ENCODE results near the gene DEFB128.
"Not testable (repeated sequence)": the region's sequence is repeated elsewhere in the genome, so short reads cannot be mapped to it uniquely, and the experiment has no call there.

DEFB128 gene

GRCh38 chr20:189611-190010 is at the start of gene DEFB128:
TSS of gene DEFB128 (minus strand) at chr20:189711. CDS start at chr20:189623, 88 bp downstream.
- Histone ChIP-seq H3K9me3 (ENCODE audit: control insufficient read depth in 1 of 2, low read length in 2 of 2) (no peaks in the 10 kb centered on the region), H3K4me1 (ENCODE audit: control insufficient read depth in 1 of 2, insufficient read depth in 2 of 2, low read length in 2 of 2) (no peaks in the 10 kb centered on the region), H3K4me3 (ENCODE audit: low read depth in 1 of 2, low read length in 2 of 2) (no peak within 1 kb of the TSS), H3K36me3 (ENCODE audit: control insufficient read depth in 1 of 2, insufficient read depth in 2 of 2, low read length in 2 of 2) (no peaks in the 10 kb centered on the region), H3K27me3 (ENCODE audit: low read depth, low read length) (no peaks in the 10 kb centered on the region), H3K27ac (ENCODE audit: low read length) (no peak within 1 kb of the TSS)

DNA sequence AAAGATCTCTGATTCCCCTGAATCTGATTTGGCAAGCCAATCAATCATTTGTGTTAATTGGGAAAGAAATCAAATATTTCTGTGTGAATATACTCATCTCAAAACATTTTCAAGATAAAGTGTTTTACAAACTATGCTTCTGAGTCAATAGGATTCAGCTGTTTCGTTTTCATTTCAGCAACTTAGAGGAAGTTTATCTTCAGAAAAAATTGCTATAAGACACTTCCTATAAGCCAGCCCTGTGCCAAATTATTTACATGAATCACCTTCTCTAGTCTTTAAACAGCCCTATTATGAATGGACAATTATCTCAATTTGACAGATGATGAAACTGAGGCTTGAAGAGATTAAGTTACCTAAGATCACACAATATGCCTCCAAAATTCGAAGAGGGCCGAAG is 48.4 kb upstream of the DEFB128 start:
- Histone ChIP-seq H3K27me3 (ENCODE audit: low read depth, low read length) (no peaks in the 10 kb centered on the region), H3K9me3 (ENCODE audit: control insufficient read depth in 1 of 2, low read length in 2 of 2) (no peaks in the 10 kb centered on the region), H3K4me3 (ENCODE audit: low read depth in 1 of 2, low read length in 2 of 2) (peak overlapping the region in 1 of 2 donors; percentile 4), H3K36me3 (ENCODE audit: control insufficient read depth in 1 of 2, insufficient read depth in 2 of 2, low read length in 2 of 2) (no peaks in the 10 kb centered on the region), H3K4me1 (ENCODE audit: control insufficient read depth in 1 of 2, insufficient read depth in 2 of 2, low read length in 2 of 2) (no peaks in the 10 kb centered on the region), H3K27ac (ENCODE audit: low read length) (no peak overlapping the region)

GRCh38 chr20:237489-237888 is 48.0 kb upstream of the DEFB128 start:
- Histone ChIP-seq H3K27me3 (ENCODE audit: low read depth, low read length) (no peaks in the 10 kb centered on the region), H3K27ac (ENCODE audit: low read length) (no peak overlapping the region), H3K4me3 (ENCODE audit: low read depth in 1 of 2, low read length in 2 of 2) (peak overlapping the region in 1 of 2 donors; percentile 4), H3K9me3 (ENCODE audit: control insufficient read depth in 1 of 2, low read length in 2 of 2) (no peaks in the 10 kb centered on the region), H3K36me3 (ENCODE audit: control insufficient read depth in 1 of 2, insufficient read depth in 2 of 2, low read length in 2 of 2) (no peaks in the 10 kb centered on the region), H3K4me1 (ENCODE audit: control insufficient read depth in 1 of 2, insufficient read depth in 2 of 2, low read length in 2 of 2) (no peaks in the 10 kb centered on the region)

DNA sequence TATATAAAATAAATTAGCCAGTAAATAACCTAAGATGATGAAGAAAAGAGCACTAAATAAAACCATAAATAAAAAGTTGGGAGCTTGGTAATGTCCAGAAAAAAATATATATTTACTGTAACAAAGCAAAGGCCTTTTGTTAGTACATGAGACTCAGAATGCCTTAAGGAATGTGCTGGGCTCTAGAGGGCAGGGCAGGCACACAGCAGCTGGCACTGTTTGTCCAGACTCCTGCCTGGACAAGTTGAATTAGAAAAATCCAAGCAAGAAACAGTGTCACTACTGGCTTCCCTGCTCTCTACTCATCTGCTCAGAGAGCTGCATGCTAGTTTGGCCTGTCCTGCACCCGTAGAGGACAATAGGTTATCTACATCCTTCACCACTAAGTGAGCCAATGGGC is 46.4 kb upstream of the DEFB128 start:
- Histone ChIP-seq H3K4me1 (ENCODE audit: control insufficient read depth in 1 of 2, insufficient read depth in 2 of 2, low read length in 2 of 2) (no peaks in the 10 kb centered on the region), H3K27me3 (ENCODE audit: low read depth, low read length) (no peaks in the 10 kb centered on the region), H3K4me3 (ENCODE audit: low read depth in 1 of 2, low read length in 2 of 2) (no peak overlapping the region), H3K36me3 (ENCODE audit: control insufficient read depth in 1 of 2, insufficient read depth in 2 of 2, low read length in 2 of 2) (no peaks in the 10 kb centered on the region), H3K27ac (ENCODE audit: low read length) (no peak overlapping the region), H3K9me3 (ENCODE audit: control insufficient read depth in 1 of 2, low read length in 2 of 2) (no peaks in the 10 kb centered on the region)

DNA sequence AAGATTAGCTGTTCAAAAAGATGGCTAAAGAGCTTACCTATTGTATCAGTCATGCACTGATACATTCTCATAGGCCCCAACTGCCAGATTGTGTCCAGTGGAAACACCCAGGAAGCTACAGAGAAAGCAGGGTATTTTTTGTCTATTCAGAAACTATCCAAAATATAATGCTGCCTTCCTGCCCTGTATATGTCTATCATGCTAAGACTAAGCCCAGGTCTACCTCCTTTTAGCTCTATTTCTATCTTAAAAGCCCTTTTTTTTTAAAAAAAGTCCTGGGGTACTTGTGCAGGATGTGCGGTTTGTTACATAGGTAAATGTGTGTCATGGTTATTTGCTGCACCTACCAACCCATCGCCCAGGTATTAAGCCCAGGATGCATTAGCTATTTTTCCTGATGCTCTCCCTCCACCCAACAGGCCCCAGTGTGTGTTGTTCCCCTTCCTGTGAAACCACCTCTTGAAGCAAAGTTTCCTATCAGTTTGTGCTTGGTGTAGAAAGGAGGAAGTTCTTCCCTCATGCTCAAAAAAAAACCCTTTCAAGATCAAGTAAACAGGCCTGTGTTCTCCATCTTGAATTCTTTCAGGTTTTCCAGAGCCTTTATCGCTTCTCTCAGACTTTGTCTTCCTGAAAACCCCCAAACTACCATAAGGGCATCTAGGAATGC is 38.1 kb upstream of the DEFB128 start:
- Histone ChIP-seq H3K36me3 (ENCODE audit: control insufficient read depth in 1 of 2, insufficient read depth in 2 of 2, low read length in 2 of 2) (no peaks in the 10 kb centered on the region), H3K27me3 (ENCODE audit: low read depth, low read length) (no peaks in the 10 kb centered on the region), H3K9me3 (ENCODE audit: control insufficient read depth in 1 of 2, low read length in 2 of 2) (no peaks in the 10 kb centered on the region), H3K4me3 (ENCODE audit: low read depth in 1 of 2, low read length in 2 of 2) (no peak overlapping the region), H3K27ac (ENCODE audit: low read length) (no peak overlapping the region), H3K4me1 (ENCODE audit: control insufficient read depth in 1 of 2, insufficient read depth in 2 of 2, low read length in 2 of 2) (no peaks in the 10 kb centered on the region)

GRCh38 chr20:226958-227357 is 37.4 kb upstream of the DEFB128 start, which contains the start of gene DEFB129:
TSS of gene DEFB129 (plus strand) at chr20:227258. CDS start at chr20:227289, 31 bp downstream.
- Histone ChIP-seq H3K4me1 (ENCODE audit: control insufficient read depth in 1 of 2, insufficient read depth in 2 of 2, low read length in 2 of 2) (no peaks in the 10 kb centered on the region), H3K4me3 (ENCODE audit: low read depth in 1 of 2, low read length in 2 of 2) (no peak within 1 kb of the TSS), H3K9me3 (ENCODE audit: control insufficient read depth in 1 of 2, low read length in 2 of 2) (no peaks in the 10 kb centered on the region), H3K36me3 (ENCODE audit: control insufficient read depth in 1 of 2, insufficient read depth in 2 of 2, low read length in 2 of 2) (no peaks in the 10 kb centered on the region), H3K27me3 (ENCODE audit: low read depth, low read length) (no peaks in the 10 kb centered on the region), H3K27ac (ENCODE audit: low read length) (no peak within 1 kb of the TSS)

- H3K36me3 ChIP-seq (ENCODE audit: control insufficient read depth in 1 of 2, insufficient read depth in 2 of 2, low read length in 2 of 2); H3K4me3 ChIP-seq (ENCODE audit: low read depth in 1 of 2, low read length in 2 of 2); H3K27me3 ChIP-seq (ENCODE audit: low read depth, low read length); H3K27ac ChIP-seq (ENCODE audit: low read length); H3K4me1 ChIP-seq (ENCODE audit: control insufficient read depth in 1 of 2, insufficient read depth in 2 of 2, low read length in 2 of 2); H3K9me3 ChIP-seq (ENCODE audit: control insufficient read depth in 1 of 2, low read length in 2 of 2): not testable (repeated sequence)
Observed at GRCh38 chr20:225879-226278, 36.4 kb upstream of the DEFB128 start.

GRCh38 chr20:221258-221830 is 31.8 kb upstream of the DEFB128 start:
- Histone ChIP-seq H3K36me3 (ENCODE audit: control insufficient read depth in 1 of 2, insufficient read depth in 2 of 2, low read length in 2 of 2) (no peaks in the 10 kb centered on the region), H3K27ac (ENCODE audit: low read length) (no peak overlapping the region), H3K4me1 (ENCODE audit: control insufficient read depth in 1 of 2, insufficient read depth in 2 of 2, low read length in 2 of 2) (no peaks in the 10 kb centered on the region), H3K4me3 (ENCODE audit: low read depth in 1 of 2, low read length in 2 of 2) (no peak overlapping the region), H3K9me3 (ENCODE audit: control insufficient read depth in 1 of 2, low read length in 2 of 2) (no peaks in the 10 kb centered on the region), H3K27me3 (ENCODE audit: low read depth, low read length) (peaks cover 8% of the 10 kb centered on the region)

DNA sequence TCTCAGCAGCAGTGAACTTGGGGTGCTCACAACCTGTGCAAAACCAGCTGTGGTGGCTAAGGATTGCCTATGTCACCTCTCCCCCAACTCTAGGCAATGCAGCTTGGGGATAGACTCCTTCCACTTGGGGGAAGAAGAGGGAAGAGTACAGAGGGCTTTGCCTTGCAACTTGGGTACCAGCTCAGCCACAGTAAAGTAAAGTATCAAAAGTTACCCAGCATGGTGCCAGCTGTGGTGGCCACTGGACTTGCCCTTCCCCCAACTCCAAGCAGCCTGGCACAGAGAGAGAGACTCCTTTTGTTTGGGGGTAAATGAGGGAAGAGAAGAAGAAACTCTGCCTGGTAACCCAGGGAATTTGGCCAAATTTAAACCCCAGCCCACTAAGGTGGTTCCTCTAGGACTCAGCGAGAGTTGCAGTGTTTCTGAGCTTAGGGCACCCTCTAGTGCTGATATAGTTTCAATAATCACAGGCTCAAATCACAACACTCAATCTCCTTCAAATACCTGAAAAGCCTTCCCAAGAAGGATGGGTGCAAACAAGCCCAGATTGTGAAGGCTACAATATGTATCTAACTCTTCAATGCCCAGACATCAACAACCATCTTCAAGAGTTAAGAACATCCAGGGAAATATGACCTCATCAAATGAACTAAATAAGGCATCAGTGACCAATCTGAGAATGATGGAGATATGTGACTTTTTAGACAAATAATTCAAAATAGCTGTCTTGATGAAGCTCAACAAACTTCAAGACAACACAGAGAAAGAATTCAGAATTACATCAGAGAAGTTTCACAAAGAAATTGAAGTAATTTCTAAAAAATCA is 30.0 kb upstream of the DEFB128 start:
- Histone ChIP-seq H3K27ac (ENCODE audit: low read length) (no peak overlapping the region), H3K4me3 (ENCODE audit: low read depth in 1 of 2, low read length in 2 of 2) (no peak overlapping the region), H3K9me3 (ENCODE audit: control insufficient read depth in 1 of 2, low read length in 2 of 2) (no peaks in the 10 kb centered on the region), H3K4me1 (ENCODE audit: control insufficient read depth in 1 of 2, insufficient read depth in 2 of 2, low read length in 2 of 2) (no peaks in the 10 kb centered on the region), H3K36me3 (ENCODE audit: control insufficient read depth in 1 of 2, insufficient read depth in 2 of 2, low read length in 2 of 2) (no peaks in the 10 kb centered on the region), H3K27me3 (ENCODE audit: low read depth, low read length) (peaks cover 8% of the 10 kb centered on the region)

- H3K4me1 ChIP-seq (ENCODE audit: control insufficient read depth in 1 of 2, insufficient read depth in 2 of 2, low read length in 2 of 2): no peaks in the 10 kb centered on the region
- no peak overlapping the region for H3K4me3 ChIP-seq (ENCODE audit: low read depth in 1 of 2, low read length in 2 of 2)
- H3K9me3 ChIP-seq (ENCODE audit: control insufficient read depth in 1 of 2, low read length in 2 of 2): no peaks in the 10 kb centered on the region
- H3K36me3 ChIP-seq (ENCODE audit: control insufficient read depth in 1 of 2, insufficient read depth in 2 of 2, low read length in 2 of 2): no peaks in the 10 kb centered on the region
- peaks cover 8% of the 10 kb centered on the region for H3K27me3 ChIP-seq (ENCODE audit: low read depth, low read length)
- H3K27ac ChIP-seq (ENCODE audit: low read length): no peak overlapping the region
Observed at GRCh38 chr20:217266-217665, 27.8 kb upstream of the DEFB128 start.

DNA sequence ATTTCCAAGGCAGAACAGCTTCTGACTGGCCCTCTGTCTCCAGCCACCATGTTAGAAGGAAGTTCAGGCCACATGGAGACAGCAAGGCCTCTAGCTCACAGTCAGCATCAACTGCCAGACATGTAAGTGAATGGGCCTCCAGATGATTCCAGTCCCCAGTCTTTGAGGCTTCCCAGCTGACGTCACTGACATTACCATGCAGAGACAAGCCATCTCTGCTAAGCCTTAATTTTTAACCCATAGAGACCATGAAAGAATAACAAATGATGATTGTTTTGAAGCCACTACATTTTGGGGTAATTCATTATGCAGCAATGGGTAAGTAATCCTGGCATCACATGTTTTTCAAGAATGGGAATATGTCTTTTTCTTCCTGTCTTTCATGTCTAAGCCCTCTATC is 26.3 kb upstream of the DEFB128 start:
- H3K36me3 ChIP-seq (ENCODE audit: control insufficient read depth in 1 of 2, insufficient read depth in 2 of 2, low read length in 2 of 2): no peaks in the 10 kb centered on the region
- peaks cover 8% of the 10 kb centered on the region for H3K27me3 ChIP-seq (ENCODE audit: low read depth, low read length)
- no peak overlapping the region for H3K4me3 ChIP-seq (ENCODE audit: low read depth in 1 of 2, low read length in 2 of 2)
- H3K4me1 ChIP-seq (ENCODE audit: control insufficient read depth in 1 of 2, insufficient read depth in 2 of 2, low read length in 2 of 2): no peaks in the 10 kb centered on the region
- H3K9me3 ChIP-seq (ENCODE audit: control insufficient read depth in 1 of 2, low read length in 2 of 2): no peaks in the 10 kb centered on the region
- H3K27ac ChIP-seq (ENCODE audit: low read length): no peak overlapping the region
